IMR-90 (cell line): ENCODE results near the gene HPN.

ENCODE experiments used
- CEBPB ChIP-seq: IDR thresholded peaks from 2 replicates; pipeline ENCODE4 v1.6.1; 2012; ENCODE audit warnings: low read depth, low read length, improper control_type of control experiment
- MXI1 ChIP-seq: IDR thresholded peaks from 2 replicates; pipeline ENCODE4 v1.6.1; 2012; ENCODE audit warnings: low read depth, mild to moderate bottlenecking, low read length, moderate library complexity, borderline replicate concordance
- NFE2L2 ChIP-seq: fragments of 150-350 bp; IDR thresholded peaks from 2 replicates; pipeline ENCODE4 v1.6.1; 2016; ENCODE audit warnings: low read depth, mild to moderate bottlenecking, low read length
- POLR2A ChIP-seq: IDR thresholded peaks from 2 replicates; pipeline ENCODE4 v1.6.1; 2012; ENCODE audit warnings: mild to moderate bottlenecking, low read depth, low read length
- RFX5 ChIP-seq: IDR thresholded peaks from 2 replicates; pipeline ENCODE4 v1.8.0; 2012; ENCODE audit warnings: low read depth, mild to moderate bottlenecking, low read length, moderate library complexity
- SMC3 ChIP-seq: fragments of 150-350 bp; IDR thresholded peaks from 2 replicates; pipeline ENCODE4 v1.6.1; 2016; ENCODE audit warnings: low read depth, mild to moderate bottlenecking, antibody characterized with exemption, low read length, moderate library complexity
- TF ChIP-seq, protein P1 (sequence below): conservative IDR thresholded peaks from 2 replicates; pipeline ENCODE4 v1.5.1; 2012; ENCODE audit warnings: mild to moderate bottlenecking, low read depth, low read length, improper control_type of control experiment

DNA sequence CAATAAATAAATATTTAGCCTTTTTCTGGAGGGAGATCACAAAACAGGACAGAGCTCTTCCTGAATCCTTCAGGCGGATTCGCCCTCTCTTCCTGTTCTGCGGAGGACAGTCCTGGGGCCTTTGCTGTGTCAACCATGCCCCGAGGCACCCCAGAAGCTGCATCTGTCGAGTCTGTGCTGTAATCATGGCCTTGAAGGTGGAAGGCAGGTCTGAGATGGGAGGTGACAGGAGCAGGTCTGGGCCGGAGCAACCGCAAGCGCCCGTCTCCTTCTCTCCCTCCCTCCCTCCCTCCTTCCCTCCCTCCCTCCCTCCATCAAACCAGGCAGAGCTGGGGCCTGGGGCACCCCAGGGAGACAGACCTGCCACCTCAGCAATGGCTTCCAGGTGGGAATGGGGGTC lies 69.5 kb downstream of the HPN start:
- no peak for TF ChIP-seq POLR2A
- TF ChIP-seq, protein P1, sequence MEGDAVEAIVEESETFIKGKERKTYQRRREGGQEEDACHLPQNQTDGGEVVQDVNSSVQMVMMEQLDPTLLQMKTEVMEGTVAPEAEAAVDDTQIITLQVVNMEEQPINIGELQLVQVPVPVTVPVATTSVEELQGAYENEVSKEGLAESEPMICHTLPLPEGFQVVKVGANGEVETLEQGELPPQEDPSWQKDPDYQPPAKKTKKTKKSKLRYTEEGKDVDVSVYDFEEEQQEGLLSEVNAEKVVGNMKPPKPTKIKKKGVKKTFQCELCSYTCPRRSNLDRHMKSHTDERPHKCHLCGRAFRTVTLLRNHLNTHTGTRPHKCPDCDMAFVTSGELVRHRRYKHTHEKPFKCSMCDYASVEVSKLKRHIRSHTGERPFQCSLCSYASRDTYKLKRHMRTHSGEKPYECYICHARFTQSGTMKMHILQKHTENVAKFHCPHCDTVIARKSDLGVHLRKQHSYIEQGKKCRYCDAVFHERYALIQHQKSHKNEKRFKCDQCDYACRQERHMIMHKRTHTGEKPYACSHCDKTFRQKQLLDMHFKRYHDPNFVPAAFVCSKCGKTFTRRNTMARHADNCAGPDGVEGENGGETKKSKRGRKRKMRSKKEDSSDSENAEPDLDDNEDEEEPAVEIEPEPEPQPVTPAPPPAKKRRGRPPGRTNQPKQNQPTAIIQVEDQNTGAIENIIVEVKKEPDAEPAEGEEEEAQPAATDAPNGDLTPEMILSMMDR = no peak
- TF ChIP-seq MXI1 = no peak
- no peak for TF ChIP-seq RFX5
- no peak for TF ChIP-seq SMC3
- no peak for TF ChIP-seq CEBPB
- TF ChIP-seq NFE2L2 = no peak
